ENCODE measurements around the gene DLG1.

DLG1 gene

GRCh38 chr3:197229178-197229577 is 69.2 kb downstream of the DLG1 start:
- no peak for TF ChIP-seq CTCF (IDR thresholded peaks at IDR 0.05; ENCODE audit: borderline replicate concordance, control extremely low read depth, extremely low read depth, insufficient read depth, missing control alignments)
- no peak for DNase-seq (ENCODE audit: low spot score)
- in situ Hi-C loops (cut with MboI; ENCODE audit: low sequenced_read_pairs, unreplicated experiment), result no loop called here

GRCh38 chr3:197227780-197228574 is 70.4 kb downstream of the DLG1 start:
- no peak for DNase-seq (ENCODE audit: low spot score)
- in situ Hi-C loops (cut with MboI; ENCODE audit: low sequenced_read_pairs, unreplicated experiment), result no loop called here
- no peak for TF ChIP-seq CTCF (IDR thresholded peaks at IDR 0.05; ENCODE audit: borderline replicate concordance, control extremely low read depth, extremely low read depth, insufficient read depth, missing control alignments)

GRCh38 chr3:197226179-197226578 is 72.2 kb downstream of the DLG1 start:
- DNase-seq (ENCODE audit: low spot score), result no peak
- in situ Hi-C loops (cut with MboI; ENCODE audit: low sequenced_read_pairs, unreplicated experiment), result no loop called here
- TF ChIP-seq CTCF (IDR thresholded peaks at IDR 0.05; ENCODE audit: borderline replicate concordance, control extremely low read depth, extremely low read depth, insufficient read depth, missing control alignments), result no peak

GRCh38 chr3:197225579-197225978 is 72.8 kb downstream of the DLG1 start:
- TF ChIP-seq CTCF (IDR thresholded peaks at IDR 0.05; ENCODE audit: borderline replicate concordance, control extremely low read depth, extremely low read depth, insufficient read depth, missing control alignments), result no peak
- in situ Hi-C loops (cut with MboI; ENCODE audit: low sequenced_read_pairs, unreplicated experiment), result no loop called here
- DNase-seq (ENCODE audit: low spot score), result no peak

DNA sequence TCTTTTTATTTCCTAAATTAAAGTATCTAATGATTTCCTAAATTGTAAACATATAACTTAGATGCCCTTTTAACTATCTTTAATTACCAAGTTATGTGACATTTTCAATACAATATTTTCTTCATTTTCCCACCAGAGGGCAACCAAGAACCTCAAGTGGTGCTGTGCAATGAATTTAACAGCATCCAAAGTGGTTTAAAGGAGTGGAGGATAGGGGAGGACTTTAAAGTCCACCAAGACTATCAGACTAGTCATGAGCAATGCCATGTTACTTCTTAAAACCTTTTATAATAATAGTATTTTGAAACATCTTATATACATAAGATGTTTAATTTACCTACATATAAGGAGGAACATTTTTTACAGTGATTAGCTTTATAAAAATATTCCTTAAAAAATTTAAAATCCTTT is 74.4 kb downstream of the DLG1 start:
- in situ Hi-C loops (cut with MboI; ENCODE audit: low sequenced_read_pairs, unreplicated experiment), result no loop called here
- DNase-seq (ENCODE audit: low spot score), result peak; percentile 62
- TF ChIP-seq CTCF (IDR thresholded peaks at IDR 0.05; ENCODE audit: borderline replicate concordance, control extremely low read depth, extremely low read depth, insufficient read depth, missing control alignments), result peak; percentile 39

GRCh38 chr3:197222937-197223370 is 75.5 kb downstream of the DLG1 start:
- TF ChIP-seq CTCF (IDR thresholded peaks at IDR 0.05; ENCODE audit: borderline replicate concordance, control extremely low read depth, extremely low read depth, insufficient read depth, missing control alignments), result no peak
- DNase-seq (ENCODE audit: low spot score), result no peak
- in situ Hi-C loops (cut with MboI; ENCODE audit: low sequenced_read_pairs, unreplicated experiment), result no loop called here

Data from GM13976 (cell line).